ENCODE results near the gene ZBTB4. TPM values are rescaled to one million over a fixed set of nuclear protein-coding genes. Genes with fewer than 3 reads are reported as not detected.
A peak's percentile ranks its signal among the peaks of the same experiment; 100 is the strongest.

ZBTB4 gene
- total and polyA plus RNA-seq, 9 of the 15 experiments (the other 6 are each of a cell fraction or from before 2014, with no cell fraction given) = 0.92 to 6.9 (median 3.3) TPM

DNA sequence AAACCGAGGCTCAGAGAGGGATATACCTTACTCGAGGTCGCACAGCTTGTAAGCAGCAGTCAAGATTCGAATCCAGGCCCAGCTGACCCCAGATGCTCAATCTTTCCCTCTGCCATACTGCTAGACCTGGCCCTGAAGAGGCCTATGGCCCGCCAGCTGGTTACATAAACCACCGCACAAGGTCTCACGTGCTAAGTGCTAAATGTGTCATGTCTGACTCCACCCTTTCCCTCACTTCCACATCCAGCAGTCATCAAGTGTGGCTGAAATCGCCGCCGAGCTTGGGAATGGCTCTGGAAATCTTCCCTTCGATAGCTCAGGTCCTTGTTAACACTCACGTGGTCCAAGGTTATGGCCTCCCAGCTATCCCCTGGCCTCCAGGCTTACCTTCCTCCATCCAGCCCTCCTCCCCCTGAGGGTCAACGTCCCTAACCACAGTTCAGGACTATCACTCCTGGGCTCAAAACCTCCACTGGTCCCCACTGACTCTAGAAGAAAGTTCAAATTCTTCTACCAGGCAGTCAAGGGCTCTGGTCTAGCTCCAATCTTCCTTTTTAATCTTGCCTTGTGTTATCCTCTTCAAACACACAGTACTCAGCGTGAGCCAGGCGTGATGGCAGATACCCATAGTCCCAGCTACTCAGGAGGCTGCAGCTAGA lies 3.5 kb downstream of the ZBTB4 start (continued):
- no peak for TF ChIP-seq ZNF57 (CRISPR knock-in tag; IDR thresholded peaks at IDR 0.05)
- TF ChIP-seq MED1 (CRISPR knock-in tag; IDR thresholded peaks at IDR 0.05; ENCODE audit: borderline replicate concordance) = no peak
- TF ChIP-seq IRF2 (CRISPR knock-in tag; IDR thresholded peaks at IDR 0.05) = no peak
- TF ChIP-seq, protein P1, sequence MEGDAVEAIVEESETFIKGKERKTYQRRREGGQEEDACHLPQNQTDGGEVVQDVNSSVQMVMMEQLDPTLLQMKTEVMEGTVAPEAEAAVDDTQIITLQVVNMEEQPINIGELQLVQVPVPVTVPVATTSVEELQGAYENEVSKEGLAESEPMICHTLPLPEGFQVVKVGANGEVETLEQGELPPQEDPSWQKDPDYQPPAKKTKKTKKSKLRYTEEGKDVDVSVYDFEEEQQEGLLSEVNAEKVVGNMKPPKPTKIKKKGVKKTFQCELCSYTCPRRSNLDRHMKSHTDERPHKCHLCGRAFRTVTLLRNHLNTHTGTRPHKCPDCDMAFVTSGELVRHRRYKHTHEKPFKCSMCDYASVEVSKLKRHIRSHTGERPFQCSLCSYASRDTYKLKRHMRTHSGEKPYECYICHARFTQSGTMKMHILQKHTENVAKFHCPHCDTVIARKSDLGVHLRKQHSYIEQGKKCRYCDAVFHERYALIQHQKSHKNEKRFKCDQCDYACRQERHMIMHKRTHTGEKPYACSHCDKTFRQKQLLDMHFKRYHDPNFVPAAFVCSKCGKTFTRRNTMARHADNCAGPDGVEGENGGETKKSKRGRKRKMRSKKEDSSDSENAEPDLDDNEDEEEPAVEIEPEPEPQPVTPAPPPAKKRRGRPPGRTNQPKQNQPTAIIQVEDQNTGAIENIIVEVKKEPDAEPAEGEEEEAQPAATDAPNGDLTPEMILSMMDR (IDR thresholded peaks at IDR 0.05 in 2 of 3, conservative IDR thresholded peaks at IDR 0.05 in 1 of 3; ENCODE audit: insufficient read depth in 2 of 3, low read depth in 1 of 3, low read length in 3 of 3) = no peak
- TF ChIP-seq ZBTB8A (IDR thresholded peaks at IDR 0.05; ENCODE audit: partially characterized antibody) = no peak
- no peak for TF ChIP-seq NRF1 (conservative IDR thresholded peaks at IDR 0.05 in 1 of 2, IDR thresholded peaks at IDR 0.05 in 1 of 2)
- TF ChIP-seq SMC3 (conservative IDR thresholded peaks at IDR 0.05; ENCODE audit: insufficient read depth, low read depth, low read length) = no peak
- TF ChIP-seq, protein P2, sequence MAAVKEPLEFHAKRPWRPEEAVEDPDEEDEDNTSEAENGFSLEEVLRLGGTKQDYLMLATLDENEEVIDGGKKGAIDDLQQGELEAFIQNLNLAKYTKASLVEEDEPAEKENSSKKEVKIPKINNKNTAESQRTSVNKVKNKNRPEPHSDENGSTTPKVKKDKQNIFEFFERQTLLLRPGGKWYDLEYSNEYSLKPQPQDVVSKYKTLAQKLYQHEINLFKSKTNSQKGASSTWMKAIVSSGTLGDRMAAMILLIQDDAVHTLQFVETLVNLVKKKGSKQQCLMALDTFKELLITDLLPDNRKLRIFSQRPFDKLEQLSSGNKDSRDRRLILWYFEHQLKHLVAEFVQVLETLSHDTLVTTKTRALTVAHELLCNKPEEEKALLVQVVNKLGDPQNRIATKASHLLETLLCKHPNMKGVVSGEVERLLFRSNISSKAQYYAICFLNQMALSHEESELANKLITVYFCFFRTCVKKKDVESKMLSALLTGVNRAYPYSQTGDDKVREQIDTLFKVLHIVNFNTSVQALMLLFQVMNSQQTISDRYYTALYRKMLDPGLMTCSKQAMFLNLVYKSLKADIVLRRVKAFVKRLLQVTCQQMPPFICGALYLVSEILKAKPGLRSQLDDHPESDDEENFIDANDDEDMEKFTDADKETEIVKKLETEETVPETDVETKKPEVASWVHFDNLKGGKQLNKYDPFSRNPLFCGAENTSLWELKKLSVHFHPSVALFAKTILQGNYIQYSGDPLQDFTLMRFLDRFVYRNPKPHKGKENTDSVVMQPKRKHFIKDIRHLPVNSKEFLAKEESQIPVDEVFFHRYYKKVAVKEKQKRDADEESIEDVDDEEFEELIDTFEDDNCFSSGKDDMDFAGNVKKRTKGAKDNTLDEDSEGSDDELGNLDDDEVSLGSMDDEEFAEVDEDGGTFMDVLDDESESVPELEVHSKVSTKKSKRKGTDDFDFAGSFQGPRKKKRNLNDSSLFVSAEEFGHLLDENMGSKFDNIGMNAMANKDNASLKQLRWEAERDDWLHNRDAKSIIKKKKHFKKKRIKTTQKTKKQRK (IDR thresholded peaks at IDR 0.05; ENCODE audit: borderline replicate concordance, low read depth, low read length) = no peak
- no peak for TF ChIP-seq MCM3 (IDR thresholded peaks at IDR 0.05)
- no peak for TF ChIP-seq ZKSCAN3 (CRISPR knock-in tag; IDR thresholded peaks at IDR 0.05)
- TF ChIP-seq ETV6 (IDR thresholded peaks at IDR 0.05; ENCODE audit: borderline replicate concordance in 1 of 2, low read depth in 2 of 2, low read length in 1 of 2) = no peak
- no peak for TF ChIP-seq ETV6 (CRISPR knock-in tag; IDR thresholded peaks at IDR 0.05; ENCODE audit: borderline replicate concordance)
- no peak for TF ChIP-seq ZNF239 (CRISPR knock-in tag; IDR thresholded peaks at IDR 0.05)
- TF ChIP-seq U2AF2 (optimal IDR thresholded peaks at IDR 0.05; ENCODE audit: low read depth, low read length) = no peak
- TF ChIP-seq, protein P3, sequence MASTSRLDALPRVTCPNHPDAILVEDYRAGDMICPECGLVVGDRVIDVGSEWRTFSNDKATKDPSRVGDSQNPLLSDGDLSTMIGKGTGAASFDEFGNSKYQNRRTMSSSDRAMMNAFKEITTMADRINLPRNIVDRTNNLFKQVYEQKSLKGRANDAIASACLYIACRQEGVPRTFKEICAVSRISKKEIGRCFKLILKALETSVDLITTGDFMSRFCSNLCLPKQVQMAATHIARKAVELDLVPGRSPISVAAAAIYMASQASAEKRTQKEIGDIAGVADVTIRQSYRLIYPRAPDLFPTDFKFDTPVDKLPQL (IDR thresholded peaks at IDR 0.05; ENCODE audit: extremely low read depth, insufficient read length) = no peak
- no peak for TF ChIP-seq XRCC4 (IDR thresholded peaks at IDR 0.05; ENCODE audit: extremely low read depth, insufficient read depth, insufficient read length)
- TF ChIP-seq NBN (IDR thresholded peaks at IDR 0.05; ENCODE audit: low read depth) = no peak
- no peak for TF ChIP-seq HEY1 (CRISPR knock-in tag; IDR thresholded peaks at IDR 0.05; ENCODE audit: borderline replicate concordance)
- no peak for TF ChIP-seq HIVEP1 (CRISPR knock-in tag; IDR thresholded peaks at IDR 0.05)
- peak; percentile 40 for TF ChIP-seq RBM25 (IDR thresholded peaks at IDR 0.05; ENCODE audit: low read depth, low read length, severe bottlenecking)
- no peak for TF ChIP-seq ZNF143 (CRISPR knock-in tag; IDR thresholded peaks at IDR 0.05)
- TF ChIP-seq LEF1 (IDR thresholded peaks at IDR 0.05) = peak; percentile 30
- TF ChIP-seq, protein P4, sequence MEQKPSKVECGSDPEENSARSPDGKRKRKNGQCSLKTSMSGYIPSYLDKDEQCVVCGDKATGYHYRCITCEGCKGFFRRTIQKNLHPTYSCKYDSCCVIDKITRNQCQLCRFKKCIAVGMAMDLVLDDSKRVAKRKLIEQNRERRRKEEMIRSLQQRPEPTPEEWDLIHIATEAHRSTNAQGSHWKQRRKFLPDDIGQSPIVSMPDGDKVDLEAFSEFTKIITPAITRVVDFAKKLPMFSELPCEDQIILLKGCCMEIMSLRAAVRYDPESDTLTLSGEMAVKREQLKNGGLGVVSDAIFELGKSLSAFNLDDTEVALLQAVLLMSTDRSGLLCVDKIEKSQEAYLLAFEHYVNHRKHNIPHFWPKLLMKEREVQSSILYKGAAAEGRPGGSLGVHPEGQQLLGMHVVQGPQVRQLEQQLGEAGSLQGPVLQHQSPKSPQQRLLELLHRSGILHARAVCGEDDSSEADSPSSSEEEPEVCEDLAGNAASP (IDR thresholded peaks at IDR 0.05) = no peak
